OCI-LY3 (cell line): Measurements from ENCODE around the gene BBOX1.

ENCODE experiments used
- CTCF ChIP-seq: fragments of 200-600, 300-600 bp; sonication (generic); IDR thresholded peaks from 2 replicates; pipeline ENCODE4 v1.5.1; 2014; ENCODE audit warnings: antibody characterized with exemption, low read length, low read depth
- EZH2phosphoT487 ChIP-seq: fragments of 200-600 bp; shearing (Covaris generic); IDR thresholded peaks from 2 replicates; pipeline ENCODE4 v1.6.1; 2018; ENCODE audit warnings: antibody characterized with exemption, mixed run types, low read depth

- no peak for TF ChIP-seq CTCF
- no peak for TF ChIP-seq EZH2phosphoT487
These were observed 98.1 kb downstream of the BBOX1 start for GRCh38 chr11:27138716-27139115.
